NT2/D1 (cell line): ENCODE results near the gene ZFP14.

ENCODE experiments used
- DNase-seq: peaks from one replicate; pipeline ENCODE4 v3.0.0-alpha.2; 2011; ENCODE audit warnings: low read depth, low spot score
- H3K27me3 ChIP-seq: 2 replicates; pipeline ENCODE4 v1.6.0; 2011; ENCODE audit warnings: mild to moderate bottlenecking; ENCODE audit not compliant: insufficient read length, insufficient read depth
- H3K36me3 ChIP-seq: 2 replicates; pipeline ENCODE4 v1.6.1; 2011; ENCODE audit warnings: mild to moderate bottlenecking, low read length, mixed read lengths; ENCODE audit not compliant: insufficient read depth, insufficient read length
- H3K4me1 ChIP-seq: 2 replicates; pipeline ENCODE4 v1.5.1; 2011; ENCODE audit not compliant: insufficient read depth, insufficient read length
- H3K4me3 ChIP-seq: 2 replicates; pipeline ENCODE4 v1.5.1; 2011; ENCODE audit warnings: low read depth; ENCODE audit not compliant: insufficient read length
- H3K9ac ChIP-seq: 2 replicates; pipeline ENCODE4 v1.6.0; 2011; ENCODE audit warnings: low read depth; ENCODE audit not compliant: insufficient read length
- H3K9me3 ChIP-seq: 2 replicates; pipeline ENCODE4 v1.5.1; 2011; ENCODE audit warnings: mild to moderate bottlenecking, low read length; ENCODE audit not compliant: insufficient read depth
- SUZ12 ChIP-seq: IDR thresholded peaks from 2 replicates; pipeline ENCODE4 v1.6.1; 2011; ENCODE audit not compliant: insufficient read length, insufficient read depth; ENCODE audit errors: extremely low read depth
- YY1 ChIP-seq: IDR thresholded peaks from 2 replicates; pipeline ENCODE4 v1.6.1; 2011; ENCODE audit not compliant: insufficient read length, insufficient read depth
- ZNF274 ChIP-seq: IDR thresholded peaks from 2 replicates; pipeline ENCODE4 v1.6.1; 2011; ENCODE audit warnings: mild to moderate bottlenecking, low read depth, low read length

The ZFP14 gene

GRCh38 chr19:36377541-36378178, 1.3 kb downstream of the ZFP14 start:
- TF ChIP-seq SUZ12 (no peak), ZNF274 (no peak), YY1 (no peak)
- Histone ChIP-seq H3K4me3 (peak overlapping the region; percentile 70), H3K4me1 (no peaks in the 10 kb centered on the region), H3K27me3 (no peaks in the 10 kb centered on the region), H3K36me3 (no peaks in the 10 kb centered on the region), H3K9ac (peak overlapping the region; percentile 80), H3K9me3 (no peaks in the 10 kb centered on the region)
- no peak for DNase-seq

GRCh38 chr19:36373638-36374156, 5.3 kb downstream of the ZFP14 start:
- Histone ChIP-seq H3K9ac (no peak overlapping the region), H3K36me3 (no peaks in the 10 kb centered on the region), H3K9me3 (no peaks in the 10 kb centered on the region), H3K4me3 (no peak overlapping the region), H3K4me1 (no peaks in the 10 kb centered on the region), H3K27me3 (no peaks in the 10 kb centered on the region)
- DNase-seq = no peak
- TF ChIP-seq SUZ12 (no peak), YY1 (no peak), ZNF274 (no peak)

GRCh38 chr19:36371886-36372285, 7.1 kb downstream of the ZFP14 start:
- DNase-seq = no peak
- Histone ChIP-seq H3K9ac (no peak overlapping the region), H3K4me1 (no peaks in the 10 kb centered on the region), H3K36me3 (peaks cover 2% of the 10 kb centered on the region), H3K9me3 (no peaks in the 10 kb centered on the region), H3K4me3 (no peak overlapping the region), H3K27me3 (no peaks in the 10 kb centered on the region)
- TF ChIP-seq YY1 = no peak
- TF ChIP-seq ZNF274 = no peak
- TF ChIP-seq SUZ12 = no peak

GRCh38 chr19:36363845-36364244, 15.2 kb downstream of the ZFP14 start:
- Histone ChIP-seq H3K4me1 (no peaks in the 10 kb centered on the region), H3K27me3 (no peaks in the 10 kb centered on the region), H3K4me3 (no peak overlapping the region), H3K9me3 (no peaks in the 10 kb centered on the region), H3K36me3 (peaks cover 22% of the 10 kb centered on the region), H3K9ac (no peak overlapping the region)
- DNase-seq = no peak
- TF ChIP-seq YY1 (no peak), ZNF274 (no peak), SUZ12 (no peak)

- TF ChIP-seq SUZ12 (no peak), YY1 (no peak), ZNF274 (peak; percentile 83)
- Histone ChIP-seq H3K9ac (no peak overlapping the region), H3K4me3 (no peak overlapping the region), H3K36me3 (peaks cover 3% of the 10 kb centered on the region), H3K27me3 (no peaks in the 10 kb centered on the region), H3K9me3 (peaks cover 45% of the 10 kb centered on the region), H3K4me1 (no peaks in the 10 kb centered on the region)
- DNase-seq = no peak
Observed at GRCh38 chr19:36340786-36341372, 38.1 kb downstream of the ZFP14 start.

GRCh38 chr19:36331353-36332228, 47.4 kb downstream of the ZFP14 start:
- Histone ChIP-seq H3K9ac (peak overlapping the region; percentile 93), H3K4me3 (peak overlapping the region; percentile 97), H3K4me1 (no peaks in the 10 kb centered on the region), H3K36me3 (peaks cover 40% of the 10 kb centered on the region), H3K27me3 (no peaks in the 10 kb centered on the region), H3K9me3 (no peaks in the 10 kb centered on the region)
- no peak for TF ChIP-seq SUZ12
- TF ChIP-seq YY1 = no peak
- TF ChIP-seq ZNF274 = no peak
- DNase-seq = peak; percentile 93
